Measurements from ENCODE around the gene CCNH.

- TF ChIP-seq POLR2A (IDR thresholded peaks at IDR 0.05; ENCODE audit: low read depth, low read length) (no peak), TAF1 (IDR thresholded peaks at IDR 0.05; ENCODE audit: borderline replicate concordance, low read depth, low read length) (no peak)
These were observed 13.0 kb downstream of the CCNH start for GRCh38 chr5:87399720-87400119.
